ENCODE results near the gene LDLR.
"Not testable (repeated sequence)": the region's sequence is repeated elsewhere in the genome, so short reads cannot be mapped to it uniquely, and the experiment has no call there.

The LDLR gene

DNA sequence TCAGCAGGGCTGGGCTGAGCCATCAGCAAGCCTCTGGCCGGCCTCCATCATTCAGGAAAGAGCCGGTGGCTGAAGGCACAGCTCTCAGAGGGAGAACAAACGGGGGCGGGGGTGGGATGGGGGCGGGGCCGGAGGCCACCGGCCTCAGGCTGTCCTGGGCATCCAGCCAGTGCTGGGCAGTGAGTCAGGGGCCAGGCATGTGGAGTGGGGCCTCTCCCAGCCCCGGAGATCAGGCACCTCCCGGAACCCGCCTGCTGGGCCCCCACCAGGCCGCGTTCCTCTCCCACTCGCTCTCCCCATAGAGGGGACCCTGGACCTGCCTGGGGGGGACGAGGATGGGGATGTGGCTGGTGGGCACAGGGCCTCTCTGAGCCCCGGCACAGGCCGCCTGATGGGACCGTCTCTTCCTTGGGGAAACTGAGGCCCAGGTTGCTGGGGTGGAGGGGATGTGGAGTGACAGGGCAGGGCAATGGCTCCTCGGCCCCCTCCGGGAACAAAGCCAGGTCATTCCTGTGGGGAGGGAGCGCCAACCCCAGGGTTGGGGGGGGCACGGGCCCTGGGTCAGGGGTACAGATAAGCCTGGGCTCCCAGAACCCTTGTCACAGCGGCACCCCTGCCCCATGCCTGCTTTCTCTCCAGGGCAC, 53.4 kb downstream of the LDLR start:
- peak; percentile 25 for DNase-seq

DNA sequence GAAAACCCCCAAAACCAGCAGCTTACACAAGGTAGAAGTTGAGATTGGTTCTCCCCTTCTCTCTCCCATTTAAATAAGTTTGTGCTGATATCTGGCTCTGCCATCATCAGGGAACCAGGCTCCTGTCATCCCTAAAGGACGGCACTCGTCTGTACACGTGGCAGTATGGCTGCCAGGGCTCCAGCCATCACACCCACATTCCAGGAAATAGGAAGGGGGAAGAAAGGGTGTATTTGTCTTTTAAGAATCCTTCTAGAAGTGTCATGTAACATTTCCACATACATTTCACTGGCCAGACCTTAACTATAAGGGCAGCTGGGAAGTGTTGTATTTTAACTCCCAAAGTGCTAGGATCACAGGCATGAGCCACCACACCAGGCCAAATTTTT, 56.3 kb downstream of the LDLR start:
- no peak for DNase-seq

GRCh38 chr19:11148001-11148400, 58.7 kb downstream of the LDLR start:
- DNase-seq, result no peak

GRCh38 chr19:11151181-11151580, 61.9 kb downstream of the LDLR start:
- no peak for DNase-seq

DNA sequence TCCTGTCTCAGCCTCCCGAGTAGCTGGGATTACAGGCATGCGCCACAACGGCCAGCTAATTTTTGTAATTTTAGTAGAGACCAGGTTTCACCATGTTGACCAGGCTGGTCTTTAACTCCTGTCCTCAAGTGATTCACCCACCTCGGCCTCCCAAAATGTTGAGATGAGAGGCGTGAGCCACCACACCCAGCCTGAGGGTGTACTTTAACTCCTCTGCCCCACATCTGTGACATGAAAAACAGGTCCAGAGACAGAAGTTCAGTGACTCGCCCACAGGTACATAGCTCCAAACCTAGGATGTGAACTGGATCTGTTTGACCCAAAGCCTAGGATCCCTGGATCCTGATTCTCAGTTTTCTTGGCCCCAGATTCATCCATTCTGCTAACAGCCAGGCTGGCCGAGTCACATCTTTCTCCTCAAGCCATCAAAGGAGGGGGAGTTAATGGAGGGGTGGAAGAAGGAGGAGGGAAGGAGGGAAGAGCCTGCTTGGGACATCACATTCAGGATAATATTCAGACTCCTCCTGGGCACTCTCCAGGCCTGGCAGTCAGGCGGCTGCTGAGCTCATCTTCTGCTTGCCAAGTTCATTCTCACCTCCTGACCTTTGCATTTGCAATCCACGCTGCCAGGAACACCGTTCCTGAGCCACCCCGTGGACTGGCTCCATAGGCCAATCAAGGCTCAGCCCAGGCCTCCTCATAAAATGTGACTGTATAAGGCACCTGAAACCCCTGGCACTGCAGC, 63.2 kb downstream of the LDLR start:
- DNase-seq, result peak; percentile 40

- no peak for DNase-seq
These were observed 65.4 kb downstream of the LDLR start for GRCh38 chr19:11154683-11155047.

GRCh38 chr19:11155373-11156120, 66.3 kb downstream of the LDLR start, which contains the start of gene SPC24:
Gene SPC24, minus strand, starts transcription at chr19:11155782. Its CDS starts 6 bp downstream, at chr19:11155776.
- peak; percentile 99 for DNase-seq

- DNase-seq, result no peak
These were observed 70.6 kb downstream of the LDLR start for GRCh38 chr19:11159598-11160439.

DNA sequence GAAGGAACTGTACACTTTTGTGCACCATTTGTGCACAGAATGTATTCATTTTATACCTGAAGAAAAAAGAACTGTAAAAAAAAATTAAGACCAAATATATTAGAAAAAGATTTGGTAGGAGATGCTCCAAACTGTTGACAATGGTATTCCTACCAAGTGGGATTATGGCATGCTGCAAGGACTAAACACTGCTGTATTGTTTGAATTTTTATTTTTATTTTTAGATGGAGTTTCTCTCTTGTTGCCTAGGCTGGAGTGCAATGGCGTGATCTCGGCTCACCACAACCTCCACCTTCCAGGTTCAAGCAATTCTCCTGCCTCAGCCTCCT, 71.1 kb downstream of the LDLR start:
- DNase-seq, result not testable (repeated sequence)

- no peak for DNase-seq
These were observed 75.0 kb downstream of the LDLR start for GRCh38 chr19:11164296-11164695.

DNA sequence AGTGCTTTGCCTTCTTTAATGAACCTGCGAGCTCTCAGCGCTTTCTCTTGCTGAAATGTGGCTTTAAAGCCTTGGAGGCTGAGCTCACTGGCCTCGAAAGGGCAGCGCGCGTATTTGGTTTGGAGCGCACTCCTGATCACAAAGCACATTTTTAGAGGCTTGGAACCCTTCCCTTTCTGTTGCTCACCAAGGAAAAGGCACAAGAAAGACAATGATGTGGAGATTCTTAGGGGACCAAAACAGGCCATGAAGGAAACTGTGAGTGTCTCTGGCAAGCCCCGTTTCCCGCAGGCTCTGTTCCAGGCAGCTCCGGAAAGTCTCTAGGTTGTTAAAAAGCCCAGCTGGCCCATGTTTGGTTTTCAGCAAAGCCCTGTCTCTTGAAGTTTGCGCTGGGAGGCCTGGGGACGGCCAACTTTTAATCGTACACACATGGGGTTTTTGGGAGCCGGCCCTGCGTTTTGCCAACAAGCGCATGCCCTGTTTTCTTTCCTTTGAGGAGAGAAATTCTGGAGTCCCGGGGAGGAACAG, 75.7 kb downstream of the LDLR start:
- peak; percentile 43 for DNase-seq

- no peak for DNase-seq
These were observed 76.3 kb downstream of the LDLR start for GRCh38 chr19:11165486-11166030.

GRCh38 chr19:11166281-11167142, 77.2 kb downstream of the LDLR start:
- no peak for DNase-seq

DNA sequence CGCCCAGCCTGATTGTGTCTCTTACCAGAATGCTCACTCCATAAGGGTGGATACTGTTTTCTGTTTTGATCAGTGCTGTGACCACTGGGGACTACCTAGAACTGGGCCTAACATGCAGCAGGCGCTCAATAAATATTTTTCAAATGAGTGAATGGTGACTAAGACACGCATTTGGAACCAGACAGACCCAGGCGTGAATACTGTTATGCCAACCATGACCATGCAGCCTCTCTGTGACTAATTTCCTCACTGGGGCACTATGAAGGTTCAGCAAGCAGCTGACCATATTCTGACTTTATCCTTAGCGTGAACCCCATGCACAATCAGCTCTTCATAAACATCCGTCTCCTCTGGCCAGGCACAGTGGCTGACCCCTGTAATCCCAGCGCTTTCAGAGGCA, 79.3 kb downstream of the LDLR start:
- DNase-seq, result no peak

GRCh38 chr19:11169896-11170678, 80.8 kb downstream of the LDLR start:
- no peak for DNase-seq

DNA sequence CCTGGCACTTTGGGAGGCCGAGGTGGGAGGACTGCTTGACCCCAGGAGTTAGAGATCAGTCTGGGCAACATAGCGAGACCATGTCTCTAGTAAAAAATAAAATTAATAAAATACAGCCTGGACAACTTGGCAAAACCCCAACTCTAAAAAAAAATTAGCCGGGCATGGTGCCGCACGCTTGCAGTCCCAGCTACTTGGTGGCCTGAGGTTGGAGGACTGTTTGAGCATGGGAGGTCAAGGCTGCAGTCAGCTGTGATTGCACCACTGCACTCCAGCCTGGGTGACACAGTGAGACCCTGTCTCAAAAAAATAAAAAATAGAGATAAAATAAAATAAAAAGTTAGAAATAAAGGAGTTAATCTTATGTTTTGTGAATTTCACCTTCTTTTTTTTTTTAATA, 81.9 kb downstream of the LDLR start:
- no peak for DNase-seq

DNA sequence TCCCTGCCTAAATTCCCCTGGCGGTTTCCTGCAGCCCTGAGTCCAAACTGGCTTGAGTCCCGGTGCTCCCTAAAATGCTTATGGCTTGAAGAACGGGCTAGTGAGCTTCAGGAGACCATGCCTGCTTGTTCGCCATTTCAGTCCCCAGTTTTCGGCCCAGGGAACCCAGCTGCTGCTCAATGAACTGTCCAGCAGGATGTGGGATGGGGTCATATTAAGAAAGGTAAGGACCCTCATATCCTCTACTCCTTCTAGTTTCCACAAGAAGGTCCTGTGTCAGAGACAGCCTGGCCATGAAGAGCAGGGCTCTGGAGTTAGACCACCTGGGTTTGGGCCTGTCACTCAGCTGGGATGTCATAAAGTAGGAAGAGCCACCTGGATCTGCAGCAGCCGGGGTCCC, 83.3 kb downstream of the LDLR start:
- no peak for DNase-seq

DNA sequence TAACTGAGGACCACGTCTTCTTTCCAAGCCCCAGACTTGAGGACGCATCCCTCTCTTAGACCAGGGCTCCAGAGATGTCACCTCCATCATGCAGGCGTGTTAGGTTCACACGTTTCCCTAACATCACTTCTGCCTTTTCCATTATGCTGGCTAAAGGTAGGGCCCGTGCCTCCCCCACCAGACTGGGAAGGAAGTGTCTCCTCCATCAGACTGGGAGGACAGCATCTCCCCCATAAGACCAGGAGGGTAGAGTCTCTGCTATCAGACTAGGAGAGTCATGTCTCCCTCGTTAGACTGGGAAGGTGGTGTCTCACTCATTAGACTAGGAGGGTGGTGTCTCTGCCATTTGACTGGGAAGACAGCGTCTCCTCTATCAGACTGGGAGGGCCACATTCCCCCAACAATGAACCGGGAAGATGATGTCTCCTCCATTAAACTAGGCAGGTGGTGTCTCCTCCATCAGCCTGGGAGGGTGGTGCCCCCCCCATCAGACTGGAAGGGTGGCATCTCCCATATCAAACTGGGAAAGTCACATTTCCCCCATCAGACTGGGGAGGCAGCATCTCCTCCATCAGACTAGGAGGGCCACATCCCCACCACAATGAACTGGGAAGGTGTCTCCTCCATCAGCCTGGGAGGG, 84.4 kb downstream of the LDLR start:
- DNase-seq, result no peak

- no peak for DNase-seq
These were observed 85.1 kb downstream of the LDLR start for GRCh38 chr19:11174336-11174735.

DNA sequence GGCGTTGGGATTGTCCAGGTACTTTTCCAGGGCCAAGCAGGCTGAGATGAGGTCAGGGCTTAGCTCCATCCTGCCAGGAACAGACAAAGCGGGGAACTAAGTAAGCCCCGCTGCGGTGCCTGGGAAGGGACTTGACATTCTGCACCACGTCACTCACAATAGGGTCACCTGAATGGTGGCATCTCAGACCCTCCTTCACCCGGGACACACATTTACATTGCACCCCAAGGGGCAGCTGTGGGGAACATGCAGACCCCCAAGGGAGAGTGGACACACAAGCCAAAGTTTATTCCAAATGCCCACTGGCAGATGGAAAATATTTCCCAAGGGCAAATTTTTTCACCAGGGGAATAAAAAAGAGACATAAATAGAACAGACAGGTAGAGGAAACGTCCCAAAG, 86.7 kb downstream of the LDLR start:
- DNase-seq, result no peak
